ENCODE data around the gene DOCK2.
A peak's percentile ranks its signal among the peaks of the same experiment; 100 is the strongest.

DOCK2 gene

GRCh38 chr5:169697976-169698375 lies 60.9 kb downstream of the DOCK2 start:
- no peak for DNase-seq (ENCODE audit: low spot score)
- TF ChIP-seq, protein P1, sequence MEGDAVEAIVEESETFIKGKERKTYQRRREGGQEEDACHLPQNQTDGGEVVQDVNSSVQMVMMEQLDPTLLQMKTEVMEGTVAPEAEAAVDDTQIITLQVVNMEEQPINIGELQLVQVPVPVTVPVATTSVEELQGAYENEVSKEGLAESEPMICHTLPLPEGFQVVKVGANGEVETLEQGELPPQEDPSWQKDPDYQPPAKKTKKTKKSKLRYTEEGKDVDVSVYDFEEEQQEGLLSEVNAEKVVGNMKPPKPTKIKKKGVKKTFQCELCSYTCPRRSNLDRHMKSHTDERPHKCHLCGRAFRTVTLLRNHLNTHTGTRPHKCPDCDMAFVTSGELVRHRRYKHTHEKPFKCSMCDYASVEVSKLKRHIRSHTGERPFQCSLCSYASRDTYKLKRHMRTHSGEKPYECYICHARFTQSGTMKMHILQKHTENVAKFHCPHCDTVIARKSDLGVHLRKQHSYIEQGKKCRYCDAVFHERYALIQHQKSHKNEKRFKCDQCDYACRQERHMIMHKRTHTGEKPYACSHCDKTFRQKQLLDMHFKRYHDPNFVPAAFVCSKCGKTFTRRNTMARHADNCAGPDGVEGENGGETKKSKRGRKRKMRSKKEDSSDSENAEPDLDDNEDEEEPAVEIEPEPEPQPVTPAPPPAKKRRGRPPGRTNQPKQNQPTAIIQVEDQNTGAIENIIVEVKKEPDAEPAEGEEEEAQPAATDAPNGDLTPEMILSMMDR (IDR thresholded peaks at IDR 0.05; ENCODE audit: extremely low read depth, missing control alignments), result no peak

DNA sequence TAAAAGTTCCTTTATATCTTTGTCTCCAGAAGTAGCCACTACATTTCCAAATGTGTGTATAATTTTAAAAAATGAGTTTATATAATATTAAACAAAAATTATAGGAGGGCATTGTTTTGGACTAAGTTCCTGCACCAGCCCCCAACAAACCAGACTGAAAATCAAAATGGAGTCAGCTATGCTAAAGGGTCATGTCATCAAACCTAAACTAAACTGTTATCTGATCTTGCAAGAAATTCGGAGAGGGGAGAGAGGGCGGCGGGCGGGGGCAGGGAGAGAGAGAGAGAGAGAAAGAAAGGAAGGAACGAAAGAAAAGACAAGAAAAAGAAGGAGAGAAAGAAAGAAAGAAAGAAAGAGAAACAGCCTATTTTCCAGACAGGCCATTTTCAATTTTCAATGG lies 63.5 kb downstream of the DOCK2 start:
- TF ChIP-seq, protein P1 (IDR thresholded peaks at IDR 0.05; ENCODE audit: extremely low read depth, missing control alignments), result no peak
- no peak for DNase-seq (ENCODE audit: low spot score)

GRCh38 chr5:169701910-169702451 lies 64.9 kb downstream of the DOCK2 start:
- DNase-seq (ENCODE audit: low spot score), result peak; percentile 13
- TF ChIP-seq, protein P1 (IDR thresholded peaks at IDR 0.05; ENCODE audit: extremely low read depth, missing control alignments), result peak; percentile 2

DNA sequence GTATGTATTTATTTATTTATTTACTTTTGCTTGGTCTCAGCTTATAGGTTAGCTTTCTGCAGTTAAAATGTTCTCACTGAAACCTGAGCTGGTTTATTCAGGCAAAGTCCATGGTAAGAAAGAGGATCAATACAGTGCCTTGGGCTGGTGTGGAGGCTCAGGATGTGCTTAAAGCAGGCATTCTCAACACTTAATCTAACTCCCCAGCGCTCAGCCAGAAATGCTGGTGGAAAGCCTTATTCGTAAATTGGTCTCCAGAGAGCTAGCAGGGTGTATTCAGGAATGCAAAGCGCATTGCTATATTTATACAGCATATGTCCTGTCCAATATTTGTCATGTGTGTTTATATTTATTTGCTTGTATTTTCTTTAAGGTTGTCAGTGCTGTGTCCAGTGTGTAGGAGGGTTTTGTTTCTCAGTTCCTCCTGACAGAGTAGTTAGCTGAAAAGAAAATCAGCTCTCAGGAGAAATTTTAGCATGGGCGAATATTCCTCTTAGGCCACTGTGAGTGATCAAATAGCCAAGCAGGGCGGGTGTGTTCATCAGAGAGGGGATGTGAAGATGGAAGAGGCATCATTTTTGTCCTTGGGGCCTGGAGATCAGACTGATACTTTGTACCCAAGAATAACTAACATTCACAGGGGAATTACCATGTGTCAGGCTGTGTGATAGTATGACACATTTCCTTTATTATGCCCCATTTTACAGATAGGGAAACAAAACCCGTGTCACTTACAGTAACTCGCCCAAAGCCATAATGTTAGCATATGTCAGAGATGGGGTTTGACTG lies 65.8 kb downstream of the DOCK2 start:
- peak; percentile 54 for DNase-seq (ENCODE audit: low spot score)
- TF ChIP-seq, protein P1 (IDR thresholded peaks at IDR 0.05; ENCODE audit: extremely low read depth, missing control alignments), result no peak

DNA sequence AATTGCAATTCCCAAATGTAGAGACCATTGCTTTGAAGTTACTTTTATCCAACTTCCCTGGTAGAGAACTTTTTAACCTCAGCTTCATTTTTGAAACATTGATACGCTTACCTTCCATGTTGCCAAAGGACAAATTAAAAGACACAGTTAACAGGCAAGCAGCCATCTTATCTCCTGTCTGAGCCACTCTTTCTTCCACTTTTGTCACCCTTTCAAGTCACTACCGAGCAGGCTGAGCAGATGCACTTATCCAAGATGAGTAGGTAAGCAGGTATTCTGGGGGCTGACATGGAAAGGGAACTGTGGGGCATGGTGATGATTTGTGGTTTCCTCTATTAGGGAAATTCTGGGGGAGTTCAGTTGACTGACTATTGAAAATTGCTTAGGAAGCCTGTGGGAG lies 66.7 kb downstream of the DOCK2 start:
- no peak for DNase-seq (ENCODE audit: low spot score)
- TF ChIP-seq, protein P1 (IDR thresholded peaks at IDR 0.05; ENCODE audit: extremely low read depth, missing control alignments), result no peak

GRCh38 chr5:169705322-169705721 lies 68.2 kb downstream of the DOCK2 start:
- peak; percentile 11 for DNase-seq (ENCODE audit: low spot score)
- TF ChIP-seq, protein P1 (IDR thresholded peaks at IDR 0.05; ENCODE audit: extremely low read depth, missing control alignments), result no peak

DNA sequence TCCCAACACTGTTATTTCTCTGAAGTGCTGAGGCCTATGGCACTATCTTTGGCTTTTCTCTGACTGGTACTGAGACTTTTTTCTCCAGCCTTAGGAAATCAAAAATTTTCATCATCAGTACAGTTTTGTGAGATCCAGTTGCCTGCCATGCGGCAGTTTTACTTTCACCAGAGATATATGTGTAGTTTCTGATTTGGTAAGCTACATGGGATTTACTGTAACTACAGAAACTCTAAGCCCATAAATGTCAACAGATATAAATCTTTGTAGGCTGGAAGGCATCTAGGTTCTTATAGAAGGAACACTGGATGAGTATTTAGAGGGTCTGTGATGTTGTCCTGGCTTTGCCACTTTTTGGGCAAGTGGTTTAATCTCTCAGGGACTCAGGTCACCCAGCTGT lies 69.0 kb downstream of the DOCK2 start:
- TF ChIP-seq, protein P1 (IDR thresholded peaks at IDR 0.05; ENCODE audit: extremely low read depth, missing control alignments), result no peak
- no peak for DNase-seq (ENCODE audit: low spot score)
